Measurements from ENCODE around the gene SMIM35.

Gene SMIM35

GRCh38 chr11:118018401-118018800 lies 68.4 kb downstream of the SMIM35 start:
- Histone ChIP-seq H3K27me3 (ENCODE audit: control insufficient read depth, low read length) (no peaks in the 10 kb centered on the region), H3K36me3 (ENCODE audit: control insufficient read depth, low read length) (no peaks in the 10 kb centered on the region), H3K9me2 (replicated peaks; ENCODE audit: control insufficient read depth, low read length) (no peaks in the 10 kb centered on the region), H3K79me2 (ENCODE audit: control insufficient read depth, low read length) (no peaks in the 10 kb centered on the region), H3K27ac (ENCODE audit: low read depth, low read length) (no peak overlapping the region), H3F3A (ENCODE audit: control insufficient read depth, insufficient read depth) (no peaks in the 10 kb centered on the region), H3K4me2 (ENCODE audit: low read length) (no peak overlapping the region), H3K4me1 (ENCODE audit: control insufficient read depth, low read length) (peaks cover 13% of the 10 kb centered on the region), H4K20me1 (ENCODE audit: control insufficient read depth, insufficient read depth, low read depth, low read length) (no peaks in the 10 kb centered on the region), H3K9me3 (ENCODE audit: control insufficient read depth, insufficient read depth, low read length) (peaks cover 16% of the 10 kb centered on the region; the same call in 1 of the 2 replicates), H3K4me3 (ENCODE audit: low read length) (no peak overlapping the region)
- TF ChIP-seq EZH2phosphoT487 (IDR thresholded peaks at IDR 0.05; ENCODE audit: borderline replicate concordance, low read length) (no peak), CTCF (IDR thresholded peaks at IDR 0.05; ENCODE audit: low read depth, low read length, poor library complexity, severe bottlenecking) (no peak)

- Histone ChIP-seq H3K9me2 (replicated peaks; ENCODE audit: control insufficient read depth, low read length) (no peaks in the 10 kb centered on the region), H3K27me3 (ENCODE audit: control insufficient read depth, low read length) (no peaks in the 10 kb centered on the region), H3K79me2 (ENCODE audit: control insufficient read depth, low read length) (no peaks in the 10 kb centered on the region), H3K36me3 (ENCODE audit: control insufficient read depth, low read length) (no peaks in the 10 kb centered on the region), H3K4me2 (ENCODE audit: low read length) (no peak overlapping the region), H3F3A (ENCODE audit: control insufficient read depth, insufficient read depth) (no peaks in the 10 kb centered on the region), H4K20me1 (ENCODE audit: control insufficient read depth, insufficient read depth, low read depth, low read length) (no peaks in the 10 kb centered on the region), H3K4me3 (ENCODE audit: low read length) (no peak overlapping the region), H3K27ac (ENCODE audit: low read depth, low read length) (no peak overlapping the region), H3K4me1 (ENCODE audit: control insufficient read depth, low read length) (peaks cover 17% of the 10 kb centered on the region), H3K9me3 (ENCODE audit: control insufficient read depth, insufficient read depth, low read length) (peaks cover 16% of the 10 kb centered on the region; the same call in 1 of the 2 replicates)
- no peak for TF ChIP-seq CTCF (IDR thresholded peaks at IDR 0.05; ENCODE audit: low read depth, low read length, poor library complexity, severe bottlenecking)
- TF ChIP-seq EZH2phosphoT487 (IDR thresholded peaks at IDR 0.05; ENCODE audit: borderline replicate concordance, low read length), result no peak
Measured at GRCh38 chr11:118017631-118018315, 69.0 kb downstream of the SMIM35 start.

- no peaks in the 10 kb centered on the region for H3K36me3 ChIP-seq (ENCODE audit: control insufficient read depth, low read length)
- H3K9me3 ChIP-seq (ENCODE audit: control insufficient read depth, insufficient read depth, low read length), result peaks cover 16% of the 10 kb centered on the region; the same call in 1 of the 2 replicates
- H3K4me2 ChIP-seq (ENCODE audit: low read length), result no peak overlapping the region
- peaks cover 24% of the 10 kb centered on the region for H3K4me1 ChIP-seq (ENCODE audit: control insufficient read depth, low read length)
- H3K79me2 ChIP-seq (ENCODE audit: control insufficient read depth, low read length), result no peaks in the 10 kb centered on the region
- no peaks in the 10 kb centered on the region for H4K20me1 ChIP-seq (ENCODE audit: control insufficient read depth, insufficient read depth, low read depth, low read length)
- TF ChIP-seq CTCF (IDR thresholded peaks at IDR 0.05; ENCODE audit: low read depth, low read length, poor library complexity, severe bottlenecking) (no peak), EZH2phosphoT487 (IDR thresholded peaks at IDR 0.05; ENCODE audit: borderline replicate concordance, low read length) (no peak)
- 0 out of 2 replicates have a peak, but pooled peaks cover 2% of the 10 kb centered on the region for H3F3A ChIP-seq (ENCODE audit: control insufficient read depth, insufficient read depth)
- H3K27ac ChIP-seq (ENCODE audit: low read depth, low read length), result no peak overlapping the region
- no peak overlapping the region for H3K4me3 ChIP-seq (ENCODE audit: low read length)
- no peaks in the 10 kb centered on the region for H3K27me3 ChIP-seq (ENCODE audit: control insufficient read depth, low read length)
- H3K9me2 ChIP-seq (replicated peaks; ENCODE audit: control insufficient read depth, low read length), result no peaks in the 10 kb centered on the region
Measured at GRCh38 chr11:118017111-118017510, 69.7 kb downstream of the SMIM35 start.

All from DOHH2 (cell line).